ENCODE data around the gene ATG7. TPM values are rescaled to one million over a fixed set of nuclear protein-coding genes. Genes with fewer than 3 reads are reported as not detected.

The ATG7 gene
- total RNA-seq, 4 donors from 2014 or later, result 49.4 to 145 (median 82.1) TPM

GRCh38 chr3:11392014-11392859 is 120.0 kb downstream of the ATG7 start:
- no peak for TF ChIP-seq EP300 (IDR thresholded peaks at IDR 0.05)
- no peak for TF ChIP-seq POLR2AphosphoS5 (IDR thresholded peaks at IDR 0.05)
- TF ChIP-seq POLR2A (IDR thresholded peaks at IDR 0.05), result no peak
- no peak for TF ChIP-seq CTCF (IDR thresholded peaks at IDR 0.05)
- Histone ChIP-seq H3K4me3 (no peak overlapping the region), H3K9me3 (no peaks in the 10 kb centered on the region), H3K27ac (no peak overlapping the region), H3K4me1 (peaks cover 25% of the 10 kb centered on the region), H3K36me3 (no peaks in the 10 kb centered on the region), H3K27me3 (no peaks in the 10 kb centered on the region)
- 49% methylated on average over 3 of the region's 3 CpGs for WGBS
- no peak for DNase-seq (ENCODE audit: low spot score in 2 of 2)

- Histone ChIP-seq H3K4me1 (peaks cover 25% of the 10 kb centered on the region), H3K9me3 (no peaks in the 10 kb centered on the region), H3K36me3 (no peaks in the 10 kb centered on the region), H3K27ac (no peak overlapping the region), H3K27me3 (no peaks in the 10 kb centered on the region), H3K4me3 (no peak overlapping the region)
- 86% methylated on average over 2 of the region's 2 CpGs for WGBS
- TF ChIP-seq CTCF (IDR thresholded peaks at IDR 0.05) (no peak), EP300 (IDR thresholded peaks at IDR 0.05) (no peak), POLR2A (IDR thresholded peaks at IDR 0.05) (no peak), POLR2AphosphoS5 (IDR thresholded peaks at IDR 0.05) (no peak)
- no peak for DNase-seq (ENCODE audit: low spot score in 2 of 2)
These were observed 120.6 kb downstream of the ATG7 start for GRCh38 chr3:11392860-11393114.

- WGBS, result 96% methylated on average over 3 of the region's 3 CpGs
These were observed 121.2 kb downstream of the ATG7 start for GRCh38 chr3:11393401-11393800.

GRCh38 chr3:11394392-11394791 is 122.2 kb downstream of the ATG7 start:
- Histone ChIP-seq H3K4me3 (no peak overlapping the region), H3K36me3 (no peaks in the 10 kb centered on the region), H3K27ac (no peak overlapping the region), H3K9me3 (no peaks in the 10 kb centered on the region), H3K4me1 (peaks cover 25% of the 10 kb centered on the region), H3K27me3 (no peaks in the 10 kb centered on the region)
- DNase-seq (ENCODE audit: low spot score in 2 of 2), result no peak
- TF ChIP-seq CTCF (IDR thresholded peaks at IDR 0.05) (no peak), POLR2AphosphoS5 (IDR thresholded peaks at IDR 0.05) (no peak), POLR2A (IDR thresholded peaks at IDR 0.05) (no peak), EP300 (IDR thresholded peaks at IDR 0.05) (no peak)
- 93% methylated on average over 4 of the region's 4 CpGs for WGBS

More at GRCh38 chr3:11393401-11393800, 121.2 kb downstream of the ATG7 start:
- DNase-seq (ENCODE audit: low spot score in 2 of 2), result no peak
- Histone ChIP-seq H3K9me3 (no peaks in the 10 kb centered on the region), H3K27ac (no peak overlapping the region), H3K4me3 (no peak overlapping the region), H3K4me1 (peaks cover 25% of the 10 kb centered on the region), H3K27me3 (no peaks in the 10 kb centered on the region), H3K36me3 (no peaks in the 10 kb centered on the region)
- TF ChIP-seq EP300 (IDR thresholded peaks at IDR 0.05) (no peak), CTCF (IDR thresholded peaks at IDR 0.05) (no peak), POLR2AphosphoS5 (IDR thresholded peaks at IDR 0.05) (no peak), POLR2A (IDR thresholded peaks at IDR 0.05) (no peak)

- TF ChIP-seq POLR2A (IDR thresholded peaks at IDR 0.05) (no peak), CTCF (IDR thresholded peaks at IDR 0.05) (no peak), EP300 (IDR thresholded peaks at IDR 0.05) (no peak), POLR2AphosphoS5 (IDR thresholded peaks at IDR 0.05) (no peak)
- no peak for DNase-seq (ENCODE audit: low spot score in 2 of 2)
- 73% methylated on average over 4 of the region's 4 CpGs for WGBS
- peaks cover 4% of the 10 kb centered on the region for H3K36me3 ChIP-seq
- H3K4me1 ChIP-seq, result no peaks in the 10 kb centered on the region
- H3K27ac ChIP-seq, result no peak overlapping the region
- no peaks in the 10 kb centered on the region for H3K9me3 ChIP-seq
- no peak overlapping the region for H3K4me3 ChIP-seq
- no peaks in the 10 kb centered on the region for H3K27me3 ChIP-seq
These were observed 128.0 kb downstream of the ATG7 start for GRCh38 chr3:11400213-11400612.
